NCI-H82 treated with DMSO at 0.1 percent for 48 hours (cell line): Measurements from ENCODE around the gene CHN1.

Experiments
- DNase-seq: peaks from one replicate; lab custom pipeline; 2025; ENCODE audit not compliant: unreplicated experiment; lab: John Stamatoyannopoulos, UW

Gene CHN1

DNA sequence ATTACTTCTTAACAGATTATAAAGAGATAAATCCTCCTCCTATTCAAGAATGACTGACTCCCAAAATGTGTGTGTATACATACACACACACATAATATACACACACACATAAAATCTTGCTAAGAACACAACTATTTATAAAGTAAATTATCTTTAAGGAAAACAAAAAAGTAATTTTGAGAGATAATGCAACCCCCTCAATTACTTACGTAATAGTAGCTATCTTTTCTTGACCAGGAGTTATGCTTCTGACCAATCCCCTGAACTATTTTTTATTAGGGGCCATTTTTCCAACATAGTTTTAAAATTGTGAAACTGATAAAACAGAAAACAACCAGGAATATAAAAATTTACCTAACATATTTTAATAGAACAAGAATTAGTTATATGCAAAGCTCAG, 127.9 kb downstream of the CHN1 start:
- DNase-seq = no peak

GRCh38 chr2:174874085-174874484, 131.1 kb downstream of the CHN1 start:
- no peak for DNase-seq

DNA sequence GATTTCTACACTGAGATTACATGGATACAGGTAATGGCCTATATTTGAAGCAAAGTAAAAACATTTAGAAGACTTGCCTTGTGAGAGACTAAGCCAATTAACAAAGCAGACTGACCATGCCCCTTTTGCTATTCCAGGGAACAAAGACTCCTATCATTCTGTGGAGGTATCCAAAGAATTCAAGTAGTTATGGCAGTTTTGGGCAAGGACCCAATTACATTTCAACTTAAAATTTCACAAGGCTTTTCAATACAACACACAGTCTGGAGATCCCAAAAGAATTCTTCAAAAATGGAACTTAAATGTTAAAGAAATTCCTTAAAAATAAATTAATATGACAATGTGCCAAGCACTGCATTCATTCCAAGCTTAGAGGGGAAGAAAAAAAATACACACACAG, 131.7 kb downstream of the CHN1 start:
- no peak for DNase-seq

DNA sequence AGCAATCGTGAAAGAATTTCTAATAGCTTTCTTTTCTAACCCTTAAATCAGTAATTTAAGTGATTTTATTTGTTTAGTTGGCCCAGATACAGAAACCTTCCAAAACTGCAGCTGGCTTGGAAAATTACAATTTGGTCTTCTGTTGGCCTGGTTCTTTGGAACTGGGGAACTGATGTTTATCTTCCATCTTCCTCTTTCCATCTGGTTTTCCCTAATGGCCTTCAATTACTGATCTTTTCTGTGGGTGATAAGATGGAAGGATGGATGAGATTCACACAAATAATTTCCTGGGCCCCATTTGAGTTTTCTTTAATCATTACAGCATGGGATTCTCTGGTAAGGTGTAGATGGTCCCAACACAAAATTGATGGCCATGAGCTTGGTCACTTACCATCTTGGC, 134.4 kb downstream of the CHN1 start:
- no peak for DNase-seq

GRCh38 chr2:174868878-174869277, 136.3 kb downstream of the CHN1 start:
- no peak for DNase-seq

- no peak for DNase-seq
Measured at GRCh38 chr2:174866421-174866820, 138.8 kb downstream of the CHN1 start.

GRCh38 chr2:174863183-174863582, 142.0 kb downstream of the CHN1 start:
- DNase-seq = no peak

GRCh38 chr2:174859563-174860169, 145.5 kb downstream of the CHN1 start:
- peak; percentile 61 for DNase-seq

DNA sequence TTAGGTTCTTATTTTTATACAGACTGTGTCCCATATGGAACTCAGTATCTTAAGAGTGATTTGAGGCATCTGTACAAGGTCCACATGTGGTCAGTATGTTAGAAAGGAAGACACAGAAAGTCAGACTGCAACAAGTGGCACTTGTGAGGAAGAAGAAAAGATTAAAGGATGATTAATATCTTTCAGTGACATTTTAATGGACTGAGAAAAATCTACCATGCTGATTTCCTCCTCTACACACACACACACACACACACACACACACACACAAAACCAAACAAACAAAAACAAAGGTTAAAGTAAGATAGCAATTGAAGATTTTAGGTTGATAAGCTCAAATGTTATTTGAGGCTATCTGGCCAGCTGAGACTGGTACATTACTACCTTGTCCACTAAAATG, 146.4 kb downstream of the CHN1 start:
- no peak for DNase-seq

- no peak for DNase-seq
Measured at GRCh38 chr2:174856447-174856846, 148.7 kb downstream of the CHN1 start.

DNA sequence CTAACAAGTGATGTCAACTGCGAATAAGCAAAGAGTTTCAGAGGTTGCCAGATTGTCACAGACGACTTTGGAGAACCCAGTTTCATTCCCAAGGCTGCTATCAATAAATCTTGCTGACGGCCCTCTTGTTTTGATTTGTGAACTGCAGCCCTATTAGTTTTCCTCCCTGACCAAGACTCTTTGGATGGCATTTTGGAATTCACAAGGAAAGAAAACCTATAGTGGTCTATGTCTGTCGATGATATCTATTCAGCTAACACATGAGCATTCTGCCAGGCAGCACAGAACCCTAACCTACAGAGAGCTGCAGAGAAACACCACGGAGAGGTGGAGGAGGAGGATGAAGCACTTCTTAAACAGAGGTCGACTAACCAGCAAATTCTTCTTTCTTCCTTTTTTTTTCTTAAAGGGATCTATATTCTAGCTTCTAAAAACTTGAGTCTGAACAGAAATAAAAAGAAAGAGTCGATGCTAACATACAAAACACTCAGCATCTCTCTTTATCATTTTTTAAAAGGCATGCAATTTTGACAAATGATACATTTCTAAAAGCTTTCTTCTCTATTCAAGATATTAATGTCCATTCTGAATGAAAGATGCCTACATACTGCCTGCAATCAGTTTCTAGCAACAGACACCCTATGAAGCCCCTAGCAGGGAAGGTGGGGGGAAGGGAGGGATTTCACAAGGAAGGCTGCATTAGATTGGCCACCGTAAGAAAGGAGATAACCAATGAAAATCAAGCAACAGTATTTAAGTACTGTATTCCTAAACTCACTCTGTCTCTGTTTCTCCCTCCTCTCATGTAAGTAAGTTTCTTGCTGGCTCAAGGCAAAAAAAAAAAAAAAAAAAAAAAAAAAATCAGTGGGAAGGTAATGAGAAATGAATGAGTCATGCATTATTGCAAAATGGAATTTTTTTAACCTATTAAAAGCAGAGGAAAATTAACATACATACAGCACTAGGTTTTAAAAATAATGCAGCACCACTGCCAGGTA, 157.9 kb downstream of the CHN1 start:
- peak; percentile 96 for DNase-seq

- DNase-seq = peak; percentile 56
Measured at GRCh38 chr2:174846218-174846617, 159.0 kb downstream of the CHN1 start.

DNA sequence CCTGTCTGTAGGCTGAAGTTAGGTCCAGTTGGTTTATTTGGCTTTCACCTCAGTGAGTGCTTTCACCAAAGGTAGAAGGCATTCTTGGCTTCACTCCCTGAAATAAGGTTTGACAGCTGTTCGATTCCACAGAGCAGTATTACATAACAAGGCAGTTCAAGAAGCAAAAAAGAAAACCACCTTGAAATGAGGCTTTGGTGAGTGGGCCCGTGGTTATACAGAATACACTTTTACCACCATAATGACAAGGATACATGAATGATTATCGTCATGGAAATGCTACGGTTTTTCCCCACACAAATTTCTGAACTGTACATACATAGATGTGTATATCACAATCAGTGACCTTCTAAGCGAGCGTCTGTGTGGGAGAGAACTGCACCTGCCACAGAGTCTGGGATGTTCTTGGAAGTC, 160.9 kb downstream of the CHN1 start:
- DNase-seq = no peak

- DNase-seq = no peak
Measured at GRCh38 chr2:174842496-174842895, 162.7 kb downstream of the CHN1 start.

DNA sequence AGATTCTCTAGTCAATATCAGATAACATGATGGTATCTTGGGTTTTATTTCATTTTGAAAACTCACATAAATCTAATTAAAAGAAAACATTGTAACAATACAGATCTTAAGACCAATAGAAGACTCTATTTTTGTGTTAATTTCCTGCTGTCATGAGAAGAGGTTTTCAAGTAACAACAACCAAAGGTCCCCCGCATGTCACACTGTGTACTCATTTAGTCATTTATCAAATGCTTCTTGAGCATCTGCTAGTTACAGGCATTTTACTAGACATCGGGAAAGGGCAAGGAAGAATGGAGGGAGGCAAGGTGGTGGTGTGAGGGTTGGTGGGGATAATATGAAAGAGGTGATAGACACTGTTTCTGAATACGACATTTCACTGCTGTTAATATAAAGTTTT, 163.2 kb downstream of the CHN1 start:
- DNase-seq = no peak

GRCh38 chr2:174841350-174841749, 163.8 kb downstream of the CHN1 start:
- no peak for DNase-seq

GRCh38 chr2:174840436-174840835, 164.7 kb downstream of the CHN1 start:
- DNase-seq = no peak

DNA sequence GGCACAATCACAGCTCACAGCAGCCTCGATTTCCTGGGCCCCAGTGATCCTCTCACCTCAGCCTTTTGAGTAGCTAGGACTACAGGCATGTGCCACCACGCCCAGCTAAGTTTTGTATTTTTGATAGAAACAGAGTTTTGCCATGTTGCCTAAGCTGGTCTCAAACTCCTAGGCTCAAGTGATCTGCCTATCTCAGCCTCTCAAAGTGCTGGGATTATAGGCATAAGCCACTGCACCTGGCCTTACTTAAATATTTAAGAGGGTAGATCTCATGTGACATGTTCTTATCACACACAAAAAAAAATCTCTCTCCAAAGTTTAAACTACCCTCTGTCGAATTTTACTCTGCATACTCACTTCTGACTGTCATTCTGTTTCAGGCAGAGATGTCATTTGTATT, 165.5 kb downstream of the CHN1 start:
- DNase-seq = peak; percentile 15

DNA sequence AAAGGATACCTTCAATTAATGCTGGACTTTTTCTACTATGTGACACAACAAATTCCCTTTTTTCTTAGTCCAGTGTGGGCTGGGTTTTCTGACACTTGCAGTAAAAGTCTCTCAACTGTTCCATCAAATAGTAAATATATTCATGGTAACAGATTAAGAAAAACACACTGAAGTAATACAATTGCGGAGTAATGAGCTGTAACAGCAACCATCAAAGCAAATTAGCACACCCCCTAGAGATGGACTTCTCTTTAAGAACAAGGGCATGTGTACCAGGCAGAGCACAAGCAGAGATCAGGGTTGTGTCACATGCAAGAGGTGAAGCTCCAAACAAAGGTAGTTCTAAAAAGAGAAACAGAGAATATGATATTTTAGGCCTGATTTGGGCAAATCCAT, 168.2 kb downstream of the CHN1 start:
- no peak for DNase-seq

DNA sequence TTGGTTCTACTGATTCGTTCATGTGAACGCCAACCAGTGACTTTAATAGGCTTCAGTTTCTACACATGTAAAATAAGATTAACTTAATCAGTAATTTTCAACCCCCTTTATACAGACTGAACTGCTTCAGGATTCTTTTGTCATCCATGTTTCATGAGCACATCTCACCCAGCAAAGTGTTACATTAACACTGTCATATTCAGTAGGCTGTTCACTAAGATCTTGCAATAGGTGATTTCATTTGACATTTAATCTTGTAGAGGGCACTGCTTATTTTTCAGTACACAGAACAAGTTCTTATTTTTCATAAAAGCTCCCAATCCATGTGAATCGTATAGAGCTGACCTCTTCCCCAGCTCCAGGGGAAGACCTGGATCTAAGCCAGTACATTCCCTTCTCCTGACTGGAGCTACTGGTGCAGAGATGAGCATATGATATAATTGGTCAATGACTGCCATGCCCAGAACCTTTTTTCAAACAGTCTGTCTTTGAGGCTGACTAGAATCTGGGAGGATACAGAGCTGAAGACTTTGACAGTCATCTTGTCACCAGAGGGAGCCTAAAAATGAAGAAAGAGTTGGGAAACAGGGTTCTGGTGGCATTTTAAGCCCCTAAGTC, 168.7 kb downstream of the CHN1 start:
- no peak for DNase-seq

DNA sequence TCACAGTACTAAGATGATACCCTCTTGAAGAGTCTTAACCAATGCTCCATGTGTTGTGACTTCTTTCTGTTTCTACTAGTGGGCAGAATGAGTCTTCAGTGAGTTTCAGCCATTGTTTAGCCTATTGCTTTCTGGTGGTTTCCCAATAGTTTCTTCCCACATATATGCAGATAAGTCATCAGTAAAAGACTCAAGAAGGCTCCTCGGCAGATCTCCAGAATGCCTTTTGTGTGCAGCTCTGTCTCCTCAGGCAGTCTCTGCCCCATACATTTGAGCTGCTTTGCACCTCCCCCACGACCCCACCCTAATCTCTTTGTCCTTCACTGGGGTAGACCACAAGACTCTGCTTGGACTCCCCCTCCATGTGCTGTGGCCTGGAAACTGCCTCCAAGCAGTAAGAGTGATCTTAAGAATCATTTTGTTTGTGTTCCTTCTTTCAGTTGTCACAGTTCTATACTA, 169.4 kb downstream of the CHN1 start:
- peak; percentile 17 for DNase-seq

GRCh38 chr2:174833737-174834136, 171.4 kb downstream of the CHN1 start:
- DNase-seq = no peak
